Measurements from ENCODE around the gene LMAN2.

The LMAN2 gene

GRCh38 chr5:177299697-177300096 lies 51.8 kb downstream of the LMAN2 start:
- CTCF ChIA-PET = interaction anchor here (0.6 to 1.9 kb wide), 6 partner anchors 9 to 185 kb away, joined by 3 to 7 read pairs (median 4); no protein-coding TSS in a partner anchor
- Histone ChIP-seq H3K9me3 (ENCODE audit: control extremely low read depth in 1 of 5, control insufficient read depth in 4 of 5, insufficient read depth in 2 of 5, low read depth in 1 of 5, low read length in 4 of 5) (no peaks in the 10 kb centered on the region), H3K4me3 (ENCODE audit: control insufficient read depth in 1 of 7, extremely low read depth in 1 of 7, insufficient read depth in 4 of 7, low read depth in 2 of 7, low read length in 6 of 7) (peak overlapping the region in 2 of 7 experiments; percentile 26), H3K36me3 (ENCODE audit: control insufficient read depth in 4 of 4, insufficient read depth in 4 of 4, low read length in 3 of 4) (peaks cover 0 to 43% (median 19%) of the 10 kb centered on the region in 4 experiments), H3K27ac (ENCODE audit: insufficient read depth in 1 of 2, low read depth in 1 of 2, low read length in 2 of 2, poor library complexity in 1 of 2, severe bottlenecking in 2 of 2) (peak overlapping the region in 1 of 2 experiments; percentile 54), H3K4me1 (ENCODE audit: control extremely low read depth in 1 of 4, control insufficient read depth in 4 of 4, insufficient read depth in 4 of 4, low read length in 3 of 4) (peaks cover 36 to 92% (median 82%) of the 10 kb centered on the region in 4 experiments), H3K27me3 (replicated peaks in 2 of 5; ENCODE audit: control insufficient read depth in 4 of 5, insufficient read depth in 5 of 5, low read length in 4 of 5) (no peaks in the 10 kb centered on the region)
- POLR2A ChIA-PET = interaction anchor here (0.6 to 1.0 kb wide), 2 partner anchors 11 to 34 kb away, joined by 3 to 5 read pairs; no protein-coding TSS in a partner anchor
- WGBS (ENCODE audit: insufficient coverage) = 88% methylated on average over 5 of the region's 9 CpGs
- no peak for DNase-seq

- no peak overlapping the region for H3K27ac ChIP-seq (ENCODE audit: insufficient read depth in 1 of 2, low read depth in 1 of 2, low read length in 2 of 2, poor library complexity in 1 of 2, severe bottlenecking in 2 of 2)
- 100% methylated on average over 2 of the region's 2 CpGs for WGBS (ENCODE audit: insufficient coverage)
- POLR2A ChIA-PET = no interaction called here
Measured at GRCh38 chr5:177297922-177298321, 53.5 kb downstream of the LMAN2 start.

GRCh38 chr5:177296581-177296980 lies 54.9 kb downstream of the LMAN2 start:
- DNase-seq = peak in 1 of 3 donors; percentile 33
- Histone ChIP-seq H3K4me3 (ENCODE audit: control insufficient read depth in 1 of 7, extremely low read depth in 1 of 7, insufficient read depth in 4 of 7, low read depth in 2 of 7, low read length in 6 of 7) (peak overlapping the region in 3 of 7 experiments; percentile 10 to 37 (median 17)), H3K9me3 (ENCODE audit: control extremely low read depth in 1 of 5, control insufficient read depth in 4 of 5, insufficient read depth in 2 of 5, low read depth in 1 of 5, low read length in 4 of 5) (no peaks in the 10 kb centered on the region), H3K27ac (ENCODE audit: insufficient read depth in 1 of 2, low read depth in 1 of 2, low read length in 2 of 2, poor library complexity in 1 of 2, severe bottlenecking in 2 of 2) (peak overlapping the region in 1 of 2 experiments; percentile 11), H3K4me1 (ENCODE audit: control extremely low read depth in 1 of 4, control insufficient read depth in 4 of 4, insufficient read depth in 4 of 4, low read length in 3 of 4) (peaks cover 25 to 65% (median 56%) of the 10 kb centered on the region in 4 experiments), H3K27me3 (replicated peaks in 2 of 5; ENCODE audit: control insufficient read depth in 4 of 5, insufficient read depth in 5 of 5, low read length in 4 of 5) (no peaks in the 10 kb centered on the region), H3K36me3 (ENCODE audit: control insufficient read depth in 4 of 4, insufficient read depth in 4 of 4, low read length in 3 of 4) (peaks cover 8 to 69% (median 45%) of the 10 kb centered on the region in 4 experiments)
- ChIA-PET POLR2A (interaction anchor here (0.5 kb wide), 1 partner anchor 258 kb away, joined by 5 read pairs; no protein-coding TSS in a partner anchor), CTCF (interaction anchor here (1.1 to 2.6 kb wide), 2 partner anchors 13 to 206 kb away, joined by 3 to 16 read pairs; no protein-coding TSS in a partner anchor)
- 38% methylated on average over 4 of the region's 4 CpGs for WGBS (ENCODE audit: insufficient coverage)

More at GRCh38 chr5:177297922-177298321, 53.5 kb downstream of the LMAN2 start:
- H3K27me3 ChIP-seq (replicated peaks in 2 of 5; ENCODE audit: control insufficient read depth in 4 of 5, insufficient read depth in 5 of 5, low read length in 4 of 5) = no peaks in the 10 kb centered on the region
- no peak overlapping the region for H3K4me3 ChIP-seq (ENCODE audit: control insufficient read depth in 1 of 7, extremely low read depth in 1 of 7, insufficient read depth in 4 of 7, low read depth in 2 of 7, low read length in 6 of 7)
- H3K4me1 ChIP-seq (ENCODE audit: control extremely low read depth in 1 of 4, control insufficient read depth in 4 of 4, insufficient read depth in 4 of 4, low read length in 3 of 4) = peaks cover 32 to 78% (median 70%) of the 10 kb centered on the region in 4 experiments
- H3K36me3 ChIP-seq (ENCODE audit: control insufficient read depth in 4 of 4, insufficient read depth in 4 of 4, low read length in 3 of 4) = peaks cover 2 to 60% (median 35%) of the 10 kb centered on the region in 4 experiments
- CTCF ChIA-PET = interaction anchor here (0.9 to 2.6 kb wide), 6 partner anchors 12 to 180 kb away, joined by 3 to 16 read pairs (median 4); no protein-coding TSS in a partner anchor
- H3K9me3 ChIP-seq (ENCODE audit: control extremely low read depth in 1 of 5, control insufficient read depth in 4 of 5, insufficient read depth in 2 of 5, low read depth in 1 of 5, low read length in 4 of 5) = no peaks in the 10 kb centered on the region
- DNase-seq = no peak

- peaks cover 8 to 66% (median 47%) of the 10 kb centered on the region in 4 experiments for H3K36me3 ChIP-seq (ENCODE audit: control insufficient read depth in 4 of 4, insufficient read depth in 4 of 4, low read length in 3 of 4)
- H3K4me1 ChIP-seq (ENCODE audit: control extremely low read depth in 1 of 4, control insufficient read depth in 4 of 4, insufficient read depth in 4 of 4, low read length in 3 of 4) = peaks cover 20 to 58% (median 50%) of the 10 kb centered on the region in 4 experiments
- 48% methylated on average over 7 of the region's 9 CpGs for WGBS (ENCODE audit: insufficient coverage)
- no peaks in the 10 kb centered on the region for H3K27me3 ChIP-seq (replicated peaks in 2 of 5; ENCODE audit: control insufficient read depth in 4 of 5, insufficient read depth in 5 of 5, low read length in 4 of 5)
- ChIA-PET CTCF (interaction anchor here (1.1 to 2.6 kb wide), 2 partner anchors 14 to 206 kb away, joined by 3 to 16 read pairs; no protein-coding TSS in a partner anchor), POLR2A (no interaction called here)
- H3K4me3 ChIP-seq (ENCODE audit: control insufficient read depth in 1 of 7, extremely low read depth in 1 of 7, insufficient read depth in 4 of 7, low read depth in 2 of 7, low read length in 6 of 7) = no peak overlapping the region
- no peaks in the 10 kb centered on the region for H3K9me3 ChIP-seq (ENCODE audit: control extremely low read depth in 1 of 5, control insufficient read depth in 4 of 5, insufficient read depth in 2 of 5, low read depth in 1 of 5, low read length in 4 of 5)
- no peak overlapping the region for H3K27ac ChIP-seq (ENCODE audit: insufficient read depth in 1 of 2, low read depth in 1 of 2, low read length in 2 of 2, poor library complexity in 1 of 2, severe bottlenecking in 2 of 2)
- DNase-seq = peak in 1 of 3 donors; percentile 36
Measured at GRCh38 chr5:177295924-177296323, 55.5 kb downstream of the LMAN2 start.

- H3K4me1 ChIP-seq (ENCODE audit: control extremely low read depth in 1 of 4, control insufficient read depth in 4 of 4, insufficient read depth in 4 of 4, low read length in 3 of 4) = peaks cover 12 to 47% (median 38%) of the 10 kb centered on the region in 4 experiments
- POLR2A ChIA-PET = no interaction called here
- H3K4me3 ChIP-seq (ENCODE audit: control insufficient read depth in 1 of 7, extremely low read depth in 1 of 7, insufficient read depth in 4 of 7, low read depth in 2 of 7, low read length in 6 of 7) = no peak overlapping the region
- no peaks in the 10 kb centered on the region for H3K27me3 ChIP-seq (replicated peaks in 2 of 5; ENCODE audit: control insufficient read depth in 4 of 5, insufficient read depth in 5 of 5, low read length in 4 of 5)
- peaks cover 8 to 71% (median 50%) of the 10 kb centered on the region in 4 experiments for H3K36me3 ChIP-seq (ENCODE audit: control insufficient read depth in 4 of 4, insufficient read depth in 4 of 4, low read length in 3 of 4)
- no peak overlapping the region for H3K27ac ChIP-seq (ENCODE audit: insufficient read depth in 1 of 2, low read depth in 1 of 2, low read length in 2 of 2, poor library complexity in 1 of 2, severe bottlenecking in 2 of 2)
- WGBS (ENCODE audit: insufficient coverage) = 94% methylated on average over 3 of the region's 3 CpGs
- CTCF ChIA-PET = interaction anchor here (0.6 to 1.3 kb wide), 4 partner anchors 24 to 181 kb away, joined by 3 read pairs; no protein-coding TSS in a partner anchor
- DNase-seq = no peak
- H3K9me3 ChIP-seq (ENCODE audit: control extremely low read depth in 1 of 5, control insufficient read depth in 4 of 5, insufficient read depth in 2 of 5, low read depth in 1 of 5, low read length in 4 of 5) = no peaks in the 10 kb centered on the region
Measured at GRCh38 chr5:177294632-177295031, 56.8 kb downstream of the LMAN2 start.

GRCh38 chr5:177293819-177294581 lies 57.5 kb downstream of the LMAN2 start:
- WGBS (ENCODE audit: insufficient coverage) = 96% methylated on average over 12 of the region's 12 CpGs
- CTCF ChIA-PET = interaction anchor here (0.6 to 1.5 kb wide), 5 partner anchors 16 to 181 kb away, joined by 3 to 6 read pairs (median 3); no protein-coding TSS in a partner anchor
- Histone ChIP-seq H3K27me3 (replicated peaks in 2 of 5; ENCODE audit: control insufficient read depth in 4 of 5, insufficient read depth in 5 of 5, low read length in 4 of 5) (no peaks in the 10 kb centered on the region), H3K27ac (ENCODE audit: insufficient read depth in 1 of 2, low read depth in 1 of 2, low read length in 2 of 2, poor library complexity in 1 of 2, severe bottlenecking in 2 of 2) (no peak overlapping the region), H3K9me3 (ENCODE audit: control extremely low read depth in 1 of 5, control insufficient read depth in 4 of 5, insufficient read depth in 2 of 5, low read depth in 1 of 5, low read length in 4 of 5) (no peaks in the 10 kb centered on the region), H3K4me1 (ENCODE audit: control extremely low read depth in 1 of 4, control insufficient read depth in 4 of 4, insufficient read depth in 4 of 4, low read length in 3 of 4) (peaks cover 10 to 40% (median 32%) of the 10 kb centered on the region in 4 experiments), H3K4me3 (ENCODE audit: control insufficient read depth in 1 of 7, extremely low read depth in 1 of 7, insufficient read depth in 4 of 7, low read depth in 2 of 7, low read length in 6 of 7) (no peak overlapping the region), H3K36me3 (ENCODE audit: control insufficient read depth in 4 of 4, insufficient read depth in 4 of 4, low read length in 3 of 4) (peaks cover 8 to 76% (median 53%) of the 10 kb centered on the region in 4 experiments)
- DNase-seq = no peak
- POLR2A ChIA-PET = no interaction called here
